ENCODE data around the gene CPXM2. TPM values are rescaled to one million over a fixed set of nuclear protein-coding genes. Genes with fewer than 3 reads are reported as not detected.

The CPXM2 gene
- total RNA-seq, 1 experiment from 2014 or later: 0.12 TPM

- ChIA-PET RAD21 (ENCODE audit: low non-redundant PET in 1 of 2, low total read pairs in 2 of 2, uncharacterized antibody in 2 of 2, unreplicated experiment in 2 of 2) (interaction anchor here in 1 of 2 experiments (0.6 kb wide), 1 partner anchor 12 kb away, joined by 3 read pairs; no protein-coding TSS in a partner anchor), POLR2A (no interaction called here), CTCF (interaction anchor here (1.0 kb wide), 1 partner anchor 15 kb away, joined by 6 read pairs; no protein-coding TSS in a partner anchor)
- H3K9ac ChIP-seq (ENCODE audit: low read length): no peak overlapping the region
- no peaks in the 10 kb centered on the region for H3K36me3 ChIP-seq (ENCODE audit: control insufficient read depth in 1 of 2, insufficient read depth in 2 of 2, low read length in 2 of 2)
- H3K79me2 ChIP-seq (ENCODE audit: insufficient read depth, low read length): no peaks in the 10 kb centered on the region
- ATAC-seq (no peak), DNase-seq (ENCODE audit: low read depth, low spot score) (no peak)
- H3K27ac ChIP-seq (ENCODE audit: low read depth, low read length): no peak overlapping the region
- no peak overlapping the region for H2AFZ ChIP-seq (ENCODE audit: low read depth, low read length, poor library complexity, severe bottlenecking)
- peaks cover 0 to 1% of the 10 kb centered on the region in 2 experiments; a peak in 1 of 4 replicates for H3K9me3 ChIP-seq (ENCODE audit: control insufficient read depth in 1 of 2, insufficient read depth in 1 of 2, low read depth in 1 of 2, low read length in 2 of 2)
- intact Hi-C loops (cut with micrococcal nuclease): no loop called here
- TF ChIP-seq RAD21 (IDR thresholded peaks at IDR 0.05; ENCODE audit: low read depth) (no peak), TCF7L2 (IDR thresholded peaks at IDR 0.05; ENCODE audit: borderline replicate concordance, extremely low read depth, insufficient read depth, insufficient read length) (no peak), MAX (IDR thresholded peaks at IDR 0.05) (no peak), CBX3 (IDR thresholded peaks at IDR 0.05; ENCODE audit: low read depth) (no peak), FOSL1 (IDR thresholded peaks at IDR 0.05; ENCODE audit: low read depth) (no peak), SP1 (IDR thresholded peaks at IDR 0.05; ENCODE audit: low read depth) (no peak), POLR2AphosphoS5 (IDR thresholded peaks at IDR 0.05; ENCODE audit: low read depth, low read length) (no peak), POLR2A (IDR thresholded peaks at IDR 0.05; ENCODE audit: borderline replicate concordance, extremely low read depth, insufficient read depth, insufficient read length) (no peak), JUND (IDR thresholded peaks at IDR 0.05) (no peak), EZH2phosphoT487 (IDR thresholded peaks at IDR 0.05; ENCODE audit: borderline replicate concordance) (no peak), ZFX (IDR thresholded peaks at IDR 0.05) (no peak), CTCF (IDR thresholded peaks at IDR 0.05 in 2 of 3, conservative IDR thresholded peaks at IDR 0.05 in 1 of 3; ENCODE audit: borderline replicate concordance in 1 of 3, insufficient read depth in 1 of 3, low read depth in 2 of 3, low read length in 2 of 3) (no peak)
- peaks cover 20% of the 10 kb centered on the region for H3K27me3 ChIP-seq (ENCODE audit: insufficient read depth, low read length)
- no TSS peak for BruUV-seq (replicated peaks)
- H3K4me2 ChIP-seq (ENCODE audit: low read length): no peak overlapping the region
- H3K4me3 ChIP-seq (replicated peaks in 1 of 2; ENCODE audit: low read depth in 1 of 2, low read length in 2 of 2): no peak overlapping the region
- H4K20me1 ChIP-seq (ENCODE audit: insufficient read depth): no peaks in the 10 kb centered on the region
- no peaks in the 10 kb centered on the region for H3K9me2 ChIP-seq (ENCODE audit: insufficient read depth)
- no peaks in the 10 kb centered on the region for H3K4me1 ChIP-seq (ENCODE audit: control insufficient read depth in 1 of 2, insufficient read depth in 2 of 2, low read length in 2 of 2)
Observed at GRCh38 chr10:123882177-123882576, 9.4 kb downstream of the CPXM2 start.

All from HCT116 (cell line).